Osteoblast (primary cell): Measurements from ENCODE around the gene DDN. TPM values are rescaled to one million over a fixed set of nuclear protein-coding genes. Genes with fewer than 3 reads are reported as not detected.

Experiments used
- DNase-seq: peaks from one replicate; pipeline ENCODE4 v3.0.0; 2011; ENCODE audit warnings: low spot score, mixed read lengths; ENCODE audit not compliant: insufficient read length; ENCODE audit errors: missing footprints
- H2AFZ ChIP-seq: 2 replicates; pipeline ENCODE4 v1.6.0; 2011; ENCODE audit warnings: mild to moderate bottlenecking, low read length
- H3K27ac ChIP-seq: 2 replicates; pipeline ENCODE4 v1.5.1; 2011; ENCODE audit warnings: mild to moderate bottlenecking, low read depth, low read length, moderate library complexity
- H3K27me3 ChIP-seq: 2 replicates; pipeline ENCODE4 v1.6.0; 2012; ENCODE audit warnings: mild to moderate bottlenecking, control low read depth, inconsistent platforms, low read length, moderate library complexity; ENCODE audit not compliant: insufficient read depth
- H3K36me3 ChIP-seq: 2 replicates; pipeline ENCODE4 v1.5.1; 2011; ENCODE audit warnings: mild to moderate bottlenecking, low read length, control low read depth, moderate library complexity; ENCODE audit not compliant: insufficient read depth
- H3K4me1 ChIP-seq: 2 replicates; pipeline ENCODE4 v1.5.1; 2011; ENCODE audit warnings: mild to moderate bottlenecking, low read length, control low read depth, moderate library complexity; ENCODE audit not compliant: insufficient read depth
- H3K4me2 ChIP-seq: 2 replicates; pipeline ENCODE4 v1.6.0; 2011; ENCODE audit warnings: mild to moderate bottlenecking, low read length; ENCODE audit not compliant: insufficient read depth
- H3K4me3 ChIP-seq: fragments of 200-600 bp; sonication (generic); 3 replicates; pipeline ENCODE4 v1.5.1; 2012; ENCODE audit warnings: mild to moderate bottlenecking, low read length, inconsistent platforms; ENCODE audit not compliant: insufficient read depth
- H3K79me2 ChIP-seq: 2 replicates; pipeline ENCODE4 v1.6.0; 2012; ENCODE audit warnings: mild to moderate bottlenecking, low read length, control low read depth, inconsistent platforms; ENCODE audit not compliant: insufficient read depth
- H3K9me3 ChIP-seq: 2 replicates; pipeline ENCODE4 v1.5.1; 2011; ENCODE audit warnings: low read depth, low read length, control low read depth
- H4K20me1 ChIP-seq: 2 replicates; pipeline ENCODE4 v1.6.0; 2012; ENCODE audit warnings: mild to moderate bottlenecking, low read length, control low read depth; ENCODE audit not compliant: insufficient read depth
- total RNA-seq: library from RNA; depleted of rRNA; stranded (reverse); fragments of >200 nt; gene quantifications from 2 replicates; pipeline ENCODE4 v1.2.3, GENCODE V29; 2012
- TF ChIP-seq, protein P1 (sequence below): IDR thresholded peaks from 2 replicates; pipeline ENCODE4 v1.5.1; 2011; ENCODE audit warnings: mild to moderate bottlenecking, low read depth, low read length, moderate library complexity; ENCODE audit errors: extremely low read depth

The DDN gene
- total RNA-seq, 1 donor, result under 0.01 TPM

DNA sequence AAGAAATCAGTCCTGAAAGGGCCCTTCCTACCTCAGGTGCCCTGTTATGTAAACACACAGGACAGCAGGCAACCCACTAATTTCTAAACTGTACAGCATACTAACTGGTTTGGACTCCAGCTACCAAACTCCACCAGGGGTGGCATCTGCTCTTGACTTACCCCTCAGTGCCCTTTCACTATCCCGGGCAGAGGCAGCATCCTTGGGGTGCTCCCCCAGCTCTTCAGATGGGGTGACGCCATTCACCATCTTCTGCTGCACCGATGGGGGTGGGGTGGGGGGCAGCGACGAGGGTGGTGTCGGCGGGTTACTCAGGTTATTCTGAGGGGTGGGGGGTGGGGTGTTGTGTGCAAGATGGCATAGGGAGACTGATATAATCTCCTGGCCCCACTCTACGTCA lies 30.9 kb upstream of the DDN start:
- Histone ChIP-seq H2AFZ (no peak overlapping the region), H3K4me1 (no peaks in the 10 kb centered on the region), H3K27me3 (no peaks in the 10 kb centered on the region), H3K4me3 (no peak overlapping the region), H3K79me2 (peaks cover 9% of the 10 kb centered on the region), H4K20me1 (peaks cover 19% of the 10 kb centered on the region), H3K9me3 (no peaks in the 10 kb centered on the region), H3K36me3 (peaks cover 90% of the 10 kb centered on the region), H3K27ac (no peak overlapping the region), H3K4me2 (no peak overlapping the region)
- TF ChIP-seq, protein P1, sequence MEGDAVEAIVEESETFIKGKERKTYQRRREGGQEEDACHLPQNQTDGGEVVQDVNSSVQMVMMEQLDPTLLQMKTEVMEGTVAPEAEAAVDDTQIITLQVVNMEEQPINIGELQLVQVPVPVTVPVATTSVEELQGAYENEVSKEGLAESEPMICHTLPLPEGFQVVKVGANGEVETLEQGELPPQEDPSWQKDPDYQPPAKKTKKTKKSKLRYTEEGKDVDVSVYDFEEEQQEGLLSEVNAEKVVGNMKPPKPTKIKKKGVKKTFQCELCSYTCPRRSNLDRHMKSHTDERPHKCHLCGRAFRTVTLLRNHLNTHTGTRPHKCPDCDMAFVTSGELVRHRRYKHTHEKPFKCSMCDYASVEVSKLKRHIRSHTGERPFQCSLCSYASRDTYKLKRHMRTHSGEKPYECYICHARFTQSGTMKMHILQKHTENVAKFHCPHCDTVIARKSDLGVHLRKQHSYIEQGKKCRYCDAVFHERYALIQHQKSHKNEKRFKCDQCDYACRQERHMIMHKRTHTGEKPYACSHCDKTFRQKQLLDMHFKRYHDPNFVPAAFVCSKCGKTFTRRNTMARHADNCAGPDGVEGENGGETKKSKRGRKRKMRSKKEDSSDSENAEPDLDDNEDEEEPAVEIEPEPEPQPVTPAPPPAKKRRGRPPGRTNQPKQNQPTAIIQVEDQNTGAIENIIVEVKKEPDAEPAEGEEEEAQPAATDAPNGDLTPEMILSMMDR, result no peak
- peak; percentile 25 for DNase-seq

DNA sequence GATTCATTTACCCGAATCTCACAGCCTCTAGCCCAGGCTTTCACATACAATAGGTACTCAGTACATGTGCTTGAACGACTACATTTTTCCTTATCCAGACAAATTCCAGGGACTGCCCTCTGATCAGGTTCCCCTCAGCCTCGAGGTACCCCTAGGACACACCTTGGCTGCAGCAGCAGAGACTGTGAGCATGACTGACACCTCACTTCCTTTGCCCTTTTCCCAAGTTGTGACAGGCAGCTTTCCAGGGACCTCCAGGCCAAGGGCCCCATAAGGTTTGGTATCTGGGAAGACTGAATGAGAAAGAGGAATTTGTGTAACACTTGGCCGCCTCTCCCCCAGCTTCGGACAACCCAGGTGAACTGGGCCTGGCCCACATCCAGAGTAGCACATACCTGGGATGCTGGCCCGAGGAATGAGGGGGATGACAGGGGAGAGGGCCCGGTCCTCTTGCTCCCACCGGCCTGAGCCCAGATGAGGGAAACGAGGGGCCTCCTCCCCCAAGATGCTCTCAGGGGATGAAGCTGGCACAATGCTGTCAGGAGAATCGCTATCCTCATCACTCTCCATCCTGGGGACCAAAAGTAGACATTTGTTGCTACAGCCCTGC lies 29.6 kb upstream of the DDN start:
- H3K27ac ChIP-seq, result no peak overlapping the region
- no peaks in the 10 kb centered on the region for H3K9me3 ChIP-seq
- no peaks in the 10 kb centered on the region for H3K4me1 ChIP-seq
- peaks cover 13% of the 10 kb centered on the region for H4K20me1 ChIP-seq
- TF ChIP-seq, protein P1, result no peak
- H3K36me3 ChIP-seq, result peaks cover 90% of the 10 kb centered on the region
- no peak overlapping the region for H3K4me2 ChIP-seq
- H3K4me3 ChIP-seq, result no peak overlapping the region
- no peaks in the 10 kb centered on the region for H3K27me3 ChIP-seq
- H3K79me2 ChIP-seq, result peaks cover 13% of the 10 kb centered on the region
- DNase-seq, result peak; percentile 48
- H2AFZ ChIP-seq, result no peak overlapping the region

DNA sequence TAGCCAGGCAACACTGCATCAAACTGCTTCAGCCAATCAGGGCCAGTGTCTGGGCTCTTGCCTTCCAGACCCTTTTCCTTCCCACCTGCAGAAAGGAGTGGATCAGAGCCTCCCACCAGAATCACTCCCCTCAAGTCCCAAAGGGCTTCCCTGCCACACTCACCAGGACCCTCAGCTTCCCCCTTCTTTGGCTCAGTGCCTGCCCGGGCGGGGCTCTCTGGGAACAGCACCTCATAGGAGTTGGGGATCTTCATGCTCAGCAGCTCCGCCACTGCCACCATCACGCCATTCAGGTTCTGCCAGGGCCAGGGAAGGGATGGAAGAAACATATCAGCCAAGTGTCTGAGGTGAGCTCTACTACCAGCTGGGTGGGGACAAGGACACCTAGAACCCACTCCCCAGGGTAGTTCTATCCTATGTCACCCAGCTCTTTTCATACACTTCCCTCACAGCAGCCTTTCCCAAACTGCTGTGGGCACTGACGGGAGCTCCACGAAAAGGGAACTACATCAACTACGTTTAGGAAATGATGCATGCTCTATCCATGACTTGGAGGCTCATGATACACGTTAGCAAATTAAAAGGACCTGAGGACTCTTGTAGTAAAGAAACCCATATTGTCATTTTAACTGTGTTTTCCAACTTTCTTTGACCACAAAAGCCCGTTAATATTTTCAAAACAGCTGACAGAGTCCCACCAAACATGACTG lies 28.8 kb upstream of the DDN start:
- Histone ChIP-seq H3K4me3 (no peak overlapping the region), H3K9me3 (no peaks in the 10 kb centered on the region), H3K4me1 (no peaks in the 10 kb centered on the region), H3K4me2 (no peak overlapping the region), H4K20me1 (peaks cover 13% of the 10 kb centered on the region), H3K79me2 (peaks cover 13% of the 10 kb centered on the region), H3K27ac (no peak overlapping the region), H3K27me3 (no peaks in the 10 kb centered on the region), H2AFZ (no peak overlapping the region), H3K36me3 (peaks cover 92% of the 10 kb centered on the region)
- TF ChIP-seq, protein P1, result no peak
- DNase-seq, result peak; percentile 85

DNA sequence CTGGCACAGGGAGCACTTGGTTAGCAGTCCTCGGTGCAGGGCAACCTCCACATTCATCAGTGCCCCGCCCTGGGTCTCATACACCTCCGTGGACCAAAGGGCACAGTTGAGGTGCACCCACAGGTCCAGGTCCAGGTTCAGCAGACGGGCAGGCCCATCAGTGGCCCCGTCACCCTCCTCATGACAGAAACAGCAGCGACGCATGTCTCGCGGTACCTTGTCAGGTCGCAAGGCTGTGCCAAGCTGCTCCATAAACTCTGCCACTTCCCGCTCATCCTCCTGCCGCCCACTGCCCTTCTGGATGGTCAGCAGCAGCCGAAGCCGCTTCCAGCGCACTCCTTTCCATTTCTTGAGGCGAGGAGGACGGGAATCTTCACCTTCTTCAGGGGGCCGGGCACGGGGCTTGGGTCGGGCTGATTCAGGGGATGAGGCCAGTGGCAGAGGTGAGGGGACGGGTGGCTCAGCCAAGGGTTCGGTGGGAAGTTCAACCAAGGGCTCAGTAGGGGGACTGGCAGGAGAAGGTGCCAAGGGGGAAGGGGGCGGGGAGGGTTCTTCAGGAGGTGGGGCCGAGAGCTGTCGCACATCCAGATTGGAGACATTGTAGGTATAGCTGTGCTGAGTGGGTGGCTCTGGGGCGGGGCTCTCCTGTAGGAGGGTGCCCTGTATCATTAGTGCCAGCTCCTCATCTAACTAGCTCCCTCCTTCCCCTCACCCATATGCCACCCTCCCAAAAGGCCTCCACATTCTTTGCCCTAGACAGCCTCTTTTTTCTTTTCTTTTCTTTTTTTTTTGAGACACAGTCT lies 27.7 kb upstream of the DDN start:
- Histone ChIP-seq H3K4me3 (no peak overlapping the region), H3K27me3 (no peaks in the 10 kb centered on the region), H2AFZ (no peak overlapping the region), H3K36me3 (peaks cover 91% of the 10 kb centered on the region), H3K4me2 (no peak overlapping the region), H4K20me1 (peaks cover 9% of the 10 kb centered on the region), H3K79me2 (peaks cover 13% of the 10 kb centered on the region), H3K9me3 (no peaks in the 10 kb centered on the region), H3K27ac (no peak overlapping the region), H3K4me1 (no peaks in the 10 kb centered on the region)
- TF ChIP-seq, protein P1, result no peak
- peak; percentile 61 for DNase-seq
